HG03280 (cell line): ENCODE data around the gene MBTPS1.

ENCODE experiments used
- ATAC-seq: cut with Tn5 transposase; IDR thresholded peaks from one replicate; pipeline ENCODE4 v1.9.1; 2021; ENCODE audit warnings: mild to moderate bottlenecking, moderate library complexity; ENCODE audit not compliant: unreplicated experiment

MBTPS1 gene

DNA sequence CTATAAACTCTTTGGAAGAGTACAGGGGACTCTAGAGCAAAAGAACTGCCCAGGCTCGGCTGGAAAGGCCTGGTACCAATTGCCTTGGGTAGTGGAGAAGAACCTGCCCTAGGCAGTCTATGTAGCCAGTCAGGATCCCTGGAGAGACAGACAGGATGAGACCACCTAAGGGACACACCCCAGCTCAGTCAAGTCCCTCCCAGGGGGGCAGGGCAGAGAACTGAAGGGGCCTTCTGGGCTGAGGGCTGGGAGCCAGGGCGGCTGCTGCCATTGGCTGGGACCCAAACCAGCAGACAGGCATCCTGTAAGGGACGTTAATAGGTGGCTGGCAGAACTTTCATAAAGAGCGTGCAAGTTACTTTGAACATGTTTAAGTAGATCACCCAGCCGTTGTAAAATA is 61.4 kb downstream of the MBTPS1 start:
- no peak for ATAC-seq

DNA sequence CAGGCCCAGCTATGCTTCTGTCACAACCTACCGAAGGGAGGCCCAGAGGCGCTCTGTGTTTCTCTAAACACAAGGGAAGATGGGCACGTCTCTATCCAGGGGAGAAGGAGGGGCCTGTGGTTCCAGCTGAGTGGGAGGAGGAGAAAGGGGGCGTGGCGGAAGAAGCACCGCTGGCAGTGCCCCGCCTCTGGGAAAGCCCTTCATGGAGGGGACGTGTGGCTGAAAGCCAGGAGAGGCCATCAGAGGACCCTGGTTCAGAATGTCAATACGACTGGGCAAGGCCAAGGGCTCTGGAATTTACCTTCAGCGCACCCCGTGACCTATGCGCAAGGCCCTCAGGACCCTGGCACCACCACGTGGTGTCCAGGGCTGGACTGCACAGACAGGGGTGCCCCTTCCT is 61.8 kb downstream of the MBTPS1 start:
- ATAC-seq: no peak

DNA sequence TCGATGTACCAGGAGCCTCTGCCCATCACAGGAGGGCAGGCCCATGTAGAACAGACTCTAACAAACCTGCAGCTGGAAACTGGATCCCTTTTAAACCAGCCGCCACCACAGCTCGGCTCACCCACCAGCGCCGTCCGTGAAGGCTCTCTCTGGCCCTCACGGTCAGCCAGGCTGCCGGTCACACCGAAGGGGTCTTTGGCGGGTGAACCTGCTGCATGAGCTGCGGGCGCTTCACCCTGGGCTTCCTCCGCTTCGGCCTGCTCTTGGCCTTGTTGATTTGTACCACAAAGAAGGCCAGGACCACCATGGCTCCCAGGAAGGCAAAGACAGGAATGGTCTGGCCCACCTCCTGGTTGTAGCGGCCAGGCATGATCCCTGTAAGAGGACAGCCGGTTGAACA is 62.5 kb downstream of the MBTPS1 start:
- no peak for ATAC-seq

DNA sequence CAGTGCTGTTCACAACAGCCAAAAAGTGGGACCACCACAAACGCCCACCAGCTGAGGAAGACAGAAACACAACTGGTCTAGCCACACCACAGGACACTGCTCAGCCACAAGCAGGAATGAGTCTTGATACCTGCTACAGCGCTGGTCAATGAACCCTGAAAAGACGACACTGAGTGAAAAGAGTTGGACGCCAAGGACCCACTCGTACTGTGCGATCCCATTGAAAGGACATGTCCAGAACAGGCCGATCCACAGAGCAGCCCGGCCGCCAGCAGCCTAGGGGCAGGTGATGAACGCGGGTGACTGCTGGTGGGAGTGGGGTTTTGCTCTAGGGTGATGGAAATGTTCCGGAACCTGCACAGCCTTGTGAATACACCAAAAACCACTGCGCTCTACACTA is 63.5 kb downstream of the MBTPS1 start:
- ATAC-seq: no peak

DNA sequence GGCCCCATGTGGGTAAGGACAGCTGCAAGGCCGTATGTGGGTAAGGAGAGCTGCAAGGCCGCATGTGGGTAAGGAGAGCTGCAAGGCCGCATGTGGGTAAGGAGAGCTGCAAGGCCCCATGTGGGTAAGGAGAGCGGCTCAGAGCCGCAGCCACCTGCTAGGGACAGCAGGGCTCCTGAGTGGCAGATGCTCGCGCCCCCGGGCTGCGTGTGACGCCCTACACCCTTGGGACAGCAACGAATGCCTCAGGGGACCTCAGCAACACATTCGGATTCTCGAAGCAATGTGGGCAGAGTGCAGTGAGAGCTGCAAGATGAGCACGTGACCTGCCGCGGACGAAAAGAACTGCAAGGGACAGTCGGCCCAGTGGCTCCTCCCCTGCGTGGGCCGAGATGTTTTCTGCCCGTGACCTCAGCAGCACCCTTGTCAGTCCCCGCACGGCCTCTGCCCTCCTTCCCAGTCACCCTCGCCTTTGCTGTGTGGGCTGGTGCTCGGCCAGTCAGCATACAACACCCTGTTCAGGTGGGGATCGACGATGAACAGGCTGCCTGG is 64.6 kb downstream of the MBTPS1 start:
- ATAC-seq: no peak

DNA sequence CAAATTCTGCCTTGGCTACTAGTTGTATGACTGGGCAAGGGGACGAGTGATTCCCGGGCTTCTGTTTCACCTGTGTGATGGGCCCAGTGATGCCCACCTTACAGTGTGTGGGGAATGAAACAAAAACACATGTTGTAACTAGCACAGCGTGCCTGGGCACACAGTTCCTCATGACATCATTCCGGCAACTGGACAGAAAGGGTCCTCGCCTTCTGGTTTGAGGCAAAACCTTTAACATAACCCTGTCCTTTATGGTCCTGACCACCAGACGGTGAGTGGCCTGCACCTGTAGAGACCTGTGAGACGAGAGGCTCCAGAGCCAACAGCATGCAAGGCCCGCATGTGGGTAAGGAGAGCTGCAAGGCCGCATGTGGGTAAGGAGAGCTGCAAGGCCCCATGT is 66.4 kb downstream of the MBTPS1 start:
- no peak for ATAC-seq

DNA sequence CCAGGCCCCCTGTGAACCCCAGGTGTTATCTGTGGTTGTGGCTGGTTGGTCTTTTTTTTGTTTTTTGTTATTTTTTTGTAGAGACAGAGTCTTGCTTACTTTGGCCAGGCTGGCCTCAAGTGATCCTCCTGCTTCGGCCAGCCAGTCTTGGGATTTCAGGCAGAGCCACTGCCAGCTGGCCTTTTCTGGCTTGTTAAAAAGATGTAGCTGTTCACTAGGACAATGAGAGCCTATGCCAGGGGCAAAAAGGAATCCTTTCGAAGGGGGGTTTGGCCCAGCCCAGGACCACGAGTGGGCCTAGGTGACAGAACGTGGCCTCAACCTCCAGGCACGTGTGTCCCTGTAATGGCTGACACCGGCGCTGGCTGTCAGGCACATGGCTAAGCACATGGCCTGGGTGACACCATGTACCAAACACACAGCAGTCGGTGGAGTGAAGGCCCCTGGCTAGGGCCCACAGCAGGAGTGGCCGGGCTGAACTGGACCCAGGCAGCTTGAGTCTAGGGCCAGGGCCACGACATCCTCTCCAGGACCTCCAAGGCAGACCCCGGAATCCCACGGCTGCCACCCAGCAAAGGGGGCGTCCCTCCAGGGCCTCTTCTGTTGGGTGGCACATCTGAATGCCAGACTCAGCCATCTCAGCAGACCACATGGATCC is 67.2 kb downstream of the MBTPS1 start:
- no peak for ATAC-seq

DNA sequence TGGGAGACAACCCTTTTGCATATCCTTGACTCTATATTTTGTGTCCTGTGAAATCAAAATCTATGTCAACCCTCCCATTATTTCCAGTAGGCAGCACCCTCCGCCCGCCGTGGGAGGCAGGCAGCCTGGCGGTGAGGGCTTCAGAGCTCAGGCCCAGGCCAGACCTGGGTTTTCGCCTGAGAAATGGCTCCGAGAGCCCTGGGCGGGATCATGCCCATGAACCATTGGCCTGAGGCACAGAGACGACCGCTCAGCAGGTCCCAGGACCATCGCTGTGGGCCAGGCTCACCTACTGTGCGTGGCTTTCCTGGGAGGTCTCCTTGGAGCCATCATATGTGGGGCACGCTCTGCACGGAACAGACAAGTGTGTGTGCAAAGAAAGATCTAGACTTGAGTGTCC is 67.9 kb downstream of the MBTPS1 start:
- no peak for ATAC-seq

DNA sequence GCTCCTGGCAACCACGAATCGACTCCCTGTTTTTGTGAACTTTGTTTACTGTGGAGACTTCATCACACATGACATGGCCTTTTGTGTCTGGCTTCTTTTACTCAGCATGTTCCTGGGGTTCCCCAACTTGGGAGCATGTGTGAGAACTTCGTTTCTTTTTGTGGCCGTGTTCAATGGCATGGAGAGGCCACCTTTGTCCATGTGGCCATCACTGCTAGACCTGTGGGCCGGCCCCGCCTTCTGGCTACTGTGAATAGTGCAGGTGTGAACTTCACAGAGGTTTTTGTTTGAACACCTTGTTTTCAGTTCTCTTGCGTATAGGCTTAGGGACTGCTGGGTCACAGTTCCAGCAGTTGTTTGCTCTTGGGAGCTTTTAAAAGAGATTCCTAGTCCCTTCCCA is 68.5 kb downstream of the MBTPS1 start:
- ATAC-seq: no peak

DNA sequence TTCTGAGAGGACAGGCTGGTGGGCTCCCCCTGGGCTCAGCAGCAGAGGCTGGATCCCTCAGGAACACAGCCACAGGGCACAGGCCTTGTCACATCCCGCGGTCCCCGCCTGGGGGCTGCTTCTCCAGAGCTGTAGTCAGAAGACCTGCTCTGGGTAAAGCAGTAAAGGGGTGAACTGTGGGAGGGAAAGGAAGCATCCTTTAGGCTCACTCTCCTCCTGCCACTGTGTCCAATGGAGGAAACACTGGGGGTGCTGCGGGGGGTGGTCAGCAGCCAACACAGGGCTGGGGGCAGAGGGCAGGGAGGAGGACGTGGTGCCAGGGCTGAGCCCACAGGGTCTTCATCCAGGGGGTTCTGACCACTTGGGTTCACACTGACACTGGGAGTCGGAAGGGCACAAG is 69.1 kb downstream of the MBTPS1 start:
- no peak for ATAC-seq

DNA sequence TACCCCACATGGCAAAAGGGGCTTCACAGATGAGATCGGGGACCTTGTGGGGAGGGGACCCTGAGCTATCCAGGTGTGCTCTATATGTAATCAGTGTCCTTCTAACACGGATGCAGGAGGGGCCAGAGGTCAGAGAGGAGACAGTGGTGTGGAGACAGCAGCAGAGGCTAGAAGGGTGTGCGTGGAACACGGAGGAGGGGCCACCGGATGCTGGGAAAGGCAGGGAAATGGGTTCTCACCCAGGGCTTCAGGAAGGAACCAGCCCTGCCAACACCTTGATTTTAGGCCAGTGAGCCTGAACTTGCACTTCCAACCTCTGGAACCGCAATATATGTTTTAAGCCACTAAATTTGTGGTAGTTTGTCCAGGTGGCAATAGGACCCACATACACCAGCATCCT is 69.5 kb downstream of the MBTPS1 start:
- ATAC-seq: no peak

DNA sequence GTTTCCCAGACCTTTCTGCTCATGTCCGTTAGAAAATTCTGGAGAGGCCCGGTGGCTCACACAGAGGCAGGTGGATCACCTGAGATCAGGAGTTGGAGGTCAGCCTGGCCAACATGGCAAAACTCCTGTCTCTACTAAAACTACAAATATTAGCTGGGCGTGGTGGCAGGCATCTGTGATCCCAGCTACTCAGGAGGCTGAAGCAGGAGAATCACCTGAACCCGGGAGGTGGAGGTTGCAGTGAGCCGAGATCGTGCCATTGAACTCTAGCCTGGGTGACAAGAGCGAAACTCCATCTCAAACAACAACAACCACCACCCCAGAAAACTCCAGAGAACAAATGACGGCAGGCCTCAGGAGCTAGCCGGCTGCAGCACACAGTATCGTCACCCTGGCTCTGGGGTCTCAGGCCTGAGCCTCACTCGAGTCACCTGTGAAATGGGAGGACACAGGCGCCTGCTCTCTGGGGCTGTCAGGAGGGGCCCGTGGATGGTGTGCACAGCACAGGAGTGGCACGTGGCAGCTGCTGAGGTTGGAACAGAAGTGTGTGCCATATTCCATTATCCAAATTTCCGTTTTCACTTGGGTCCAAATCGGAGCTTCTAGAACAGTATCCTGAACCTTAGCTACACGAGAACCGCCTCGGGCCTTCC is 70.8 kb downstream of the MBTPS1 start:
- ATAC-seq: no peak

DNA sequence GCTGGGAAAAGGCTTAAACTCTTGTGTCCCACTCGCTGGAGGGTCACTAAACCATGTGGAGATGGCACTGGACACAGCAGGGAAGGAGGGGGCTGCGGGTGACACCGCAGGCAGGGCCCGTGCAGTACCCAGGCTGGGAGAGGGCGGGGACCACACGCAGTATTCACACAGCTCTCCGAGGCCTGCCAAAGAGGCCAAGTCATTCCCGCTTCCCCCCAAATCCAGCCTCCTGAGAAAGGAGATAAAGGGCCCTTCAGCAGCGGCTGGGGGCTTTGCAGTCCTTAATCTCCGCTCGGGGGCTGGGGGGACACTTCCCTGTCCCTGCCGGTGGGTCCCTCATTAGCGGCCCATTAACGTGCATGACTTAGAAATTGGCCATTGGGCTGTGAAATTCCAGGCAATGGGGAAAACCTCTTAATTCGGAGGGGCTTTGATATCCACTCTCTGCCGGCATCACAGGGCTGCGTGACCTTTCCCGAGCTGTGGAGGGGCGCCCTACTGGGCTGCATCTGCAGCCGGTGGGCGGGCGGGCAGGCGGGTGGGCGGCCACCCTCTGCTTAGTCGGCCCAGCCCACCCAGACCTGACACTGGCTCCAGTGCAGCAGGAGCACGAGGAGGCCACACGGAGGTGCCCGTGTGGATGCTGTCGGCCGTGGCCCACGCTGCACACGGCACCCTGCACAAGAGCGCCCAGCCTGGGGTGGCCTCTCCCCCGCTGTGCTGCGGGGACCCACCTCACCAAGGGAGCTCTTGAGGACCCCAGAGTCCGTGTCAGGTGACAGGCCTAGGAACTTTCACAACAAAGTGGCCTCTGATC is 71.5 kb downstream of the MBTPS1 start:
- no peak for ATAC-seq

DNA sequence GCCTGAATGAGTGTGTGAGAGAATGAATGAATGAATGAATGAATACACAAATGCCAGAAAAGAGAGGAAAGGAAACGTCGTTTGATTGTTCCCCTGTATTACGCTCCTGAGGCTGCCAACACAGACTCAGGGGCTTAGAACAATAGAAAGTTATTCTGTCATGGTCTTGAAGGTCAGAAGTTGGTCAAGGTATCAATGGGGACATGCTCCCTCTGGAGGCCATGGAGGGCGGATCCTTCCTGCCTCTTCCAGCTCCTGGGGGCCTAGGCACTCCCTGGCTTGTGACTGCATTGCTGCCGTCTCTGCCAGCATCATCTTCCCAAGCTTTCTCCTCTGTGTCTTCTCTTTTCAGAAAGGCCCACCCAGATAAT is 72.6 kb downstream of the MBTPS1 start:
- ATAC-seq: no peak

DNA sequence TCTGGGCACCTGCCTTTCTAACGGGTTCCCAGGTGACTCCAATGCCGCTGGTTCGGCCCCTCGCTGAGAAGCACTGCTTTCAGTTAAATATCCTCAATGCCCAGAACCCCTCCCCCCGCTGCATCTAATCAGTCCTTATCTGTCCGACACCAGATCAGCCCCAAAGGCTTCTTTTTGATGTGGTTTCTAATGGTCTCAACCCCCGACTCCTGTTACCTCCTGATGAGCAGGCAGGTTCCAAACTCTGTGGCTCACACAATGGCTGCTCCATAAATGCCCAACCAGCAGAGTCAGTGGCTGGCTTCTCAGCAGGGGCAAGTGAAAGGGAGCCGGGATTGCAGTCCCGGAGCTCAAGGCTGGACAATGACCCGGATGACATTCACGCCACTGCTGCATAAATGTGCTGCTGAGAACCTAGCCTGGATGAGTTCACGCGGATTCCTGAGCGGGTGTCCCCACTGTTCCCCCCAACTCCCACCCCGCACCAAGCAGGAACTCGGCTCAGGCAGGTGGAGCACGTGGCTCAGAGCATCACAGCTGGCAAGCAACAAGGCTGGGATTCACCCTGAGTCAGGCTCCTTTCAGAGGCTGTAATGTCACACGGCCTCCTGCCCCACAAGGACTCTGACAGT is 73.1 kb downstream of the MBTPS1 start:
- ATAC-seq: no peak

DNA sequence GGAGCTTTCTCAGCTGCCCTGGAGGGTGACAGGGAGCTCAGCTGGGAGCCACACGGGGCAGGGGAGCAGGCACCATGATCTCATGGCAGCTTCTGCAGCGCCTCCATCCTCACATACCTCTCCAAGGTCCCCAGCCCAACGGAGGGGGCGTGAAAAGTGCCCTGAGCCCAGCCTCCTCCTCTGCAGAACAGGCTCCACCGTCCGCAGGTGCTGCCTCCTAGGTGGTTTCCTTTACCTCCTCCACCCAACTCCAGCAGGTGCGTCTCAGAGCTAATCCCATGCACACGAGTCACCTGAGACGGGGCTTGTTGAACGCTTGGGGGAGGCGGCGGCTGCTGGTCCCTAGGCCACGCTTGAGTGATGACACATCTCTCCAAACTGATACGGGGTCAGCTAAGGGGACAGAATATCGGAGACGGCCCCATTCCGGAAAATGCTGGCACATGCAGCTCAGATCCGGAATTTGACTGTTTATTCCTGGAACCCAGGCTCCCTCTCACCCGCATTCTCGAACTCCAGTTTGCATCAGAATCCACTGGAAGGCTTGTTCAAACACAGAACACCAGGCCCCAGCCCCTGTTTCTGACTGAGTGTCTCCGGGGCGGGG is 73.8 kb downstream of the MBTPS1 start:
- ATAC-seq: no peak

DNA sequence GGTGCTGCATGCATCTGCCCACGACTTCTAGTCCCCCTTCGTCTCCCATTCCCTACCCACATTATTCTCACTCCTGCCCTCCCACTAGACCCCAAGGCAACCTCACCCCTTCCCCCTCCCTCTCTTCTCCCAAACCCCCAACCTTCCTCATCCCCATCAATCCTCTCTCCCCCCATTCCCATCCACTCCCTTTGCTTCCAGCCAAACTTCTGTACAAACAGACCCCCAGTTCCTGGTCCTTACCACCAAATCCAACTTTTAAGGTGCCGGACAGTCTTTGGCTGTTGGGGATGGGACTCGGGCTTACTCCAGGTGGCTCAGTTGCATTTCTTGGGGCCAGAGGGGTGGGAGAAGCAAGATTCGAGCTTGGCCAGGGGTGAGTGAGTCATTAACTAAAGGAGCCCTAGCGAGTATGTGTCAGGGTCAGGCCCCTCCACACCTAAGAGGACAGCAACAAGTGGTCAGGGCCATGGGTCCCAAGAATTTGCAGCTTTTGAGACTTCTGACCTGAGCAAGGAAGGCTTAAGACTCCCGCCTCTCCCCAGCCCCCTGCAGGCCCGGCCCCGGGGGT is 74.3 kb downstream of the MBTPS1 start, which contains the start of gene SLC38A8:
Gene SLC38A8, minus strand, starts transcription at position 488 of the 571 bp plus-strand sequence. CDS start 638 bp downstream, outside the sequence.
- no peak for ATAC-seq

DNA sequence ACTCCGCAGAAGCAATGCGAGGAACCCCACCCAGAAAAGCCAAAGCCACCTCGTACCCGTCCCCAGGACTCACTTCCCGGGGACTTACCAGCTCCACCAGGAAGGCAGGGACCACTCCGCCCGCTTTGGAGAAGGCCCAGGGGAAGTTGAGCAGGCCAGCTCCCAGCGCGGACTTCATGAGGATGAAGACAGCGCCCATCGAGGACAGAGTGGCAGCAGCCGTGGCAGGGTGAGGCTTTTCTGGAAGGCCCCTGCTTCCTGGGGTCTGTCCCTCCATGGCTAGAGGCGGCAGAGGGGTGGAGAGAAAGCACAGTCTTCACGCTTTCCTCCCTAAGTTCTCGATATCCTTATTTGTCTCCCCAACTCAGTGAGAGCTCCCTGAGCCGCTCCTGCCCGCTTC is 74.9 kb downstream of the MBTPS1 start:
- no peak for ATAC-seq

DNA sequence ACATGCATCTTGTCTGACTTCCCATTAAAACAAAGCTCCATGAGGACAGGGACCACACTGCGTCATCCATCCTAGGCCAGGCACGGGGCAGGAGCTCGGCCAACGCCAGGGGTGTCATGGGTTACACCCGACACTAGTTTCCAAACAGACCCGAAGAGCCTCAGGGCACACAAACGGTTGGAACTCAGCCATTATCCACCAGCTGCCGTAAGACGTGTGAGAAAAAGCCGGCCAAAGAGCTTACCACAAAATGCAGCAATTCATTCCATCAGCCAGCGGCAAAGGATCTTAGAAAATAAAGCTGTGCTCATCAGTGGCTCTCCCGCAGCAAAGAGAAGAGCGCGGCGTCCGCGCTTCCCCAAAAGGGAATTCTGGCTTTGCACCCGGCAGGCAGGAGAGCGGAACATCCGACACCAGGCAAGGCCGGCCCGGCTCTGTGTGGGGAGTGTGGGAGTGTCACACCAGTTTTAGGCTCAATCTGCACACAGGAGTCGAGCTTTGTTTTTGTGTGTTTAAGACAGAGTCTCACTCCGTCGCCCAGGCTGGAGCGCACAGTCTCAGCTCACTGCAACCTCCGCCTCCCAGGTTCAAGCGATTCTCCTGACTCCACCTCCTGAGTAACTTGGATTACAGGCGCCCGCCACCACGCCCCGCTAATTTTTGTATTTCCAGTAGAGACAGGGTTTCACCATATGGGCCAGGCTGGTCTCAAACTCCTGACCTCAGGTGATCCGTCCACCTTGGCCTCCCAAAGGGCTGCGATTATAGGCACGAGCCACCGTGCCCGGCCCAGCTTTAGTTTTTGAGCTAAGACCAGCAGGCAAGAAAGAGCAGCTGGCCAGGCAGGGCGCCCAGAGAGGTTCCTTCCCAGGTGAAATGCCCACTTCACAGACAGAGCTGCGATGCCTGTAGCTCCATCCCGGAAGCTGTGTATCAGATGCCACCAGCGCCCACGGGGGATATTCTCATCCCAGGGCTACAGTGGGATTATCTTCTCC is 75.6 kb downstream of the MBTPS1 start:
- ATAC-seq: no peak
